NCI-H345 (cell line): ENCODE results near the gene TXK.

Experiments
- DNase-seq: peaks from one replicate; lab custom pipeline; 2025; lab: John Stamatoyannopoulos, UW

The TXK gene

GRCh38 chr4:48018112-48018511, 115.9 kb downstream of the TXK start:
- DNase-seq = no peak

GRCh38 chr4:48017108-48017571, 116.9 kb downstream of the TXK start:
- peak; percentile 54 for DNase-seq
